HG03108 (cell line): ENCODE measurements around the gene CAVIN4.

ENCODE experiments used
- ATAC-seq: cut with Tn5 transposase; IDR thresholded peaks from one replicate; pipeline ENCODE4 v1.9.1; 2021; ENCODE audit warnings: moderate library complexity; ENCODE audit not compliant: unreplicated experiment

The CAVIN4 gene, protein sequence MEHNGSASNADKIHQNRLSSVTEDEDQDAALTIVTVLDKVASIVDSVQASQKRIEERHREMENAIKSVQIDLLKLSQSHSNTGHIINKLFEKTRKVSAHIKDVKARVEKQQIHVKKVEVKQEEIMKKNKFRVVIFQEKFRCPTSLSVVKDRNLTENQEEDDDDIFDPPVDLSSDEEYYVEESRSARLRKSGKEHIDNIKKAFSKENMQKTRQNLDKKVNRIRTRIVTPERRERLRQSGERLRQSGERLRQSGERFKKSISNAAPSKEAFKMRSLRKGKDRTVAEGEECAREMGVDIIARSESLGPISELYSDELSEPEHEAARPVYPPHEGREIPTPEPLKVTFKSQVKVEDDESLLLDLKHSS

DNA sequence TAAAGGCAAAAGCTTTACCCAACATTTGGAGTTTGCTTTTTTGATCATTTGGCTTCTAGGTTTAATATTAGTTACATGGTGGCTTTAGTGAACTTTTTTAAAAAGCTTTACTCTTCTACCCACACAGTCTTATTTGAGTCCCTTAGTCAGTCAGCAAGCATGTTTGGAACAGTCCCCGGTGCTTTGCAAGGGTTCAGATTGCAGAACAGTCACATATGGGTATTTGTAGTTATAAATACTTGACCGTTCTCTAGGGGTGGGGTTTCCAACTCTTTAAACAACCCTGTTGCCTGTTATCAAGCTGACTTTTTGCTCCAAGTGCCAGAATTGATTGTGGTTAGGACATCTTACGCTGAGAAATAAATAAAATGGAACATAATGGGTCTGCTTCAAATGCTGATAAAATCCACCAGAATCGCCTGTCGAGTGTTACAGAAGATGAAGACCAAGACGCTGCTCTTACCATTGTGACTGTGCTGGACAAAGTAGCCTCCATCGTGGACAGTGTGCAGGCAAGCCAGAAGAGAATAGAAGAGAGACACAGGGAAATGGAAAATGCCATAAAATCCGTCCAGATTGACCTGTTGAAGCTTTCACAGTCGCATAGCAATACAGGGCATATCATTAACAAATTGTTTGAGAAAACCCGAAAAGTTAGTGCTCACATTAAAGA lies at the start of gene CAVIN4:
CAVIN4 (plus strand) TSS at position 304 of the 673 bp plus-strand sequence; CDS start at position 369, 65 bp downstream.
- ATAC-seq: no peak

DNA sequence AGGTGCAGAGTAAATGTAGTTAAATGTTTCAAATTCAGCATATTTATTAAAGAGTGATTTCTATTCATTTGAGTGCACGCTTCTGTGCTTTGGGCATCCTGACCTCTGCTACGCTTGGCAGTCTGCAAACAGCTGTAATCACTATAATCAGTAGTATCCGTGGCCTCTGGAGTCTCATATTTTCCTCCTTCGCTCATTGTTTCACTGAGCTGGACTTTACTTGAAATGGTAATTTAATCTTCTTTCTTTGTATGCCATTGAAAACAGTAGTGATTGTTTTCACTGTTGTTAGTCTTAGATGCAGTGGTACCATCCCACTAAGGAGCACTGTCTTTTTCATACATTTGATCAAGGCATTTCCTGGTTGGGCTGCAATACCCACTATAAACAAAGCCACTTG lies 43.5 kb upstream of the CAVIN4 start:
- ATAC-seq: no peak

DNA sequence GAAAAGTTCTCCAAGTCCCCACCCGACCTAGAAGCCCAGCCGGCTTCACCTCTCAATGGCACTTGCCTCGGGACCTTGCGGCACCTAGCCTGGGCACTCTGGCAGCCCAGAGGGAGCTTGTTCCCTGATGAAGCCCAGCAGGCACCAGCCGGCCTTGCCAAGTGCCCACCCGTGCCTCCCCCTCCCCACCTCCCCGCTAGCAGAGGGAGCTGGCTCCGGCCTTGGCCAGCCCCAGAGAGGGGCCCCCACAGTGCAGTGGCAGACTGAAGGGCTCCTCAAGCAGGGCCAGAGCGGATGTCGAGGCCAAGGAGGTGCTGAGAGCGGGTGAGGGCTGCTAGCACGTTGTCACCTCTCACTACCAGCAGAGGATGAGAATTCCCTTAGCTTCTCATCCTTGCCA lies 37.6 kb upstream of the CAVIN4 start:
- no peak for ATAC-seq

DNA sequence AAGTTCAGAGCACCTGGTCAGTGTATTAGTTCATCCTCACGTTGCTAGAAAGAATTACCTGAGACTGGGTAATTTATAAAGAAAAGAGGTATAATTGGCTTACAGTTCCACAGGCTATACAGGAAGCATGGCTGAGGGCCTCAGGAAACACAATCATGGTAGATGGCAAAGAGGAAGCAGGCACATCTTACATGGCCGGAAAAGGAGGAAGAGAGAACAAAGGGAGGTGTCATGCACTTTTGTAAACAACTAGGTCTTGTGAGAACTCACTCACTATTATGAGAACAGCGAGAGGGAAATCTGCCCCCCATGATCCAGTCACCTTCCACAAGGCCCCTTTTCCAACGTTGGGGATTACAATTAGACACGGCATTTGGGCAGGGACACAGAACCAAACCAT lies 28.8 kb upstream of the CAVIN4 start:
- ATAC-seq: no peak

DNA sequence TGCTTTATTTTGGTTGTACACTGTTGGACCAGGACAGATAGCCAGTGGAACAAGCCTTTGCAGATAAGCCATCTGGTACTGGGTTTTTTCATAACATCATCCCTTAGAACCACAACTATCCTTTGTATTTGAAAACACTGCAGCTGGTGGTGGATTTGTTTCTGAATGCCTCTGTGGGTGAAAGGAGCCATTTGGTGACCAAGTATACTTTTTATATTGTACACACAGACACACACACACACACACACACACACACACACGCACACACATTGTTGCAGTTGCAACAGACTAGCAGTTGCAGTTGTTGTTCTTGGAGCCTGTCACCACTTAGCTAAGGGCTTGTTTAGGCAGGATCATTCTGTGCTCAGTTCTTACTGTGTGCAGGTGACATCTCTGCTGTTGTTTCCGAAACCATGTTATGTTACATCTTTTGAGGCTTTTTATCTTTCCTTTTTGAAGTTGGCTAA lies 22.9 kb upstream of the CAVIN4 start:
- ATAC-seq: no peak

DNA sequence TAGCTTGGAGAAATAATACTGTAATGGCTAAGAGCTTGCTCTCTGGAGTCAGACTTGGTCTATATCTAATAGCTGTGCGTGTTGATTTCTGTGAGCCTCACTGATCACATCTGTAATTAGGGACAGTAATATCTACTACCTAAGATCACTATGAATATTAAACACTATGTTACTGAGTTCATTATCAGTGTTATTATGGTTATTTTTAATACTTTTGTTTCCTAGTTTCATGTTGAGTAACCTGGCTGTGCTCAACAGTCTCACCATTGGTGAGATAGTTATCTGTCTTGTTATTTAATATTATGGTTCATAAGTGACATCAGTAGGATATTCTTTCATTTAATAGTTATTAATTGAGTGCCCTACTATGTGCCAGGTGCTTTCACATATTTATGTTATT lies 22.4 kb upstream of the CAVIN4 start:
- ATAC-seq: no peak

DNA sequence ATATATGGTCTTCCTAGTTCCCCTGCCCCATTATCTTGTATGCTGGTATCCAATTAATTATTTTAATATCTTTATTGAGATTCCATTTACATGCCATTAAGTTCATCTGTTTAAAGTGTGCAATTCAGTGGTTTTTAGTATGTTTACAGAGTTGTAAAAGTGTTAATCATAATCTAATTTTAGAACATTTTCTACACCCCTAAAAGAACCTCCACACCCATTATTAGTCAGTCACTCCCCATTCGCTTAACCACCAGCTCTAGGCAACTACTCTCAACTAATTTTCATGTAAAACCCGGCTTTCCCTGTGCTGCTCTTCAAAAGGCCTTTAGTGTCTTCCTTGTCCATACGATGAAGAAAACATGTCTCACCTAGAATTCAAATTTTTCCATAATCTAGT lies 20.8 kb upstream of the CAVIN4 start:
- no peak for ATAC-seq

DNA sequence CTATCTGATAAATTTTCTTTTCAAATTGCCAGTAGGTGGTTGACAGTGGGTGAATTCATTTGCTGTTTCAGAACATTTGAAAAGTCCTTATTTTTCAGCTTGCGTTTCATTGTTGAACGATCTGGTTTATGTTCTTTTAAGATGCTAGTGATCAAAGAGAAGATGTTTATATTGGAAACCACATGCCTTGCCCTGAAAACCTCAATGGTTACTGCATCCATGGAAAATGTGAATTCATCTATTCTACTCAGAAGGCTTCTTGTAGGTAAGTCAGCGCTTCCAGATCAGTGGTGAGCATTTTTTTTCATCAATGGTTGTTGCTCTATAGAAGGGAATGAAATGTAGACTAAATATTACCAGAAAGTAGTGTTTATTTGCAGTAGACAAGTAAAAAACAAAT lies 16.6 kb upstream of the CAVIN4 start:
- no peak for ATAC-seq

DNA sequence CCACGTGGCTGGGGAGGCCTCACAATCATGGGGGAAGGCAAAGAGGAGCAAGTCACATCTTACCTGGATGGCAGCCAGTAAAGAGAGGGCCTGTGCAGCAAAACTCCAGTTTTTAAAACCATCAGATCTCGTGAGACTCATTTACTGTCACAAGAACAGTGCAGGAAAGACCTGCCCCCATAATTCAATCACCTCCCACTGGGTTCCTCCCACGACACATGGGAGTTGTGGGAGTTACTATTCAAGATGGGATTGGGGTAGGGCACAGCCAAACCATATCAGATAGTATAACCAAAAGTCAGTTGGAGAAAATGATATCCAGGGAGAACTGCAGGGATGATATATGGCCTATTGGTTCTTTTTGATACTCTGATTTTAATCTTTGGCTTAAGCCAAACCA lies 10.0 kb upstream of the CAVIN4 start:
- ATAC-seq: no peak

DNA sequence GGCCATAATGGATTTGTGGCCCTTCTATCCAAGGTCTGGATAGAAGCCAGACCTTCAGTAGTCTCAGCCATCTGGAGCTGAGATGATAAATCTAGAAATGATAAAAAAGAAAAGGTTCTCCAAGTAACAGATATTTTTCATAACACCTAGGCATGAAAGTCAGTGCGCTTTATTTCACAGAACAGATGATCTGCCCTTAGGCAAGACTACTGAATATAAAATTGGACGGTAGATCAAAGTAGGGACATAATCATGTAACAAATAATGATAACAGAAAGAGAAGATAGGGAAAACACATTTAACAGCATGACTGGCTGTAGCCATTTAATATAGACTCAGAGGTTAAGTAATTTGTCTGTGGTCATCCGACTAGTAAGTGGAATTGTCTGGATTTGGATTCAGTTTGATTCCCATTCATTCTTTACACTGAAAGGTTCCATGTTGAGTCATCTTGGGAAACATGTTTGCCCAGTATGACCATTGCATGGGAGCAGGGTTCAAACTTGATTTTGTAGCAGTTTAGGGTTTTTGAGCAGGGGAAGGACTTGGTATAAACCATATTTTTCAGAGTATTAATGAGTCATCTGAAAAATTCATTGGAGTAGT lies 4.1 kb upstream of the CAVIN4 start:
- ATAC-seq: no peak

DNA sequence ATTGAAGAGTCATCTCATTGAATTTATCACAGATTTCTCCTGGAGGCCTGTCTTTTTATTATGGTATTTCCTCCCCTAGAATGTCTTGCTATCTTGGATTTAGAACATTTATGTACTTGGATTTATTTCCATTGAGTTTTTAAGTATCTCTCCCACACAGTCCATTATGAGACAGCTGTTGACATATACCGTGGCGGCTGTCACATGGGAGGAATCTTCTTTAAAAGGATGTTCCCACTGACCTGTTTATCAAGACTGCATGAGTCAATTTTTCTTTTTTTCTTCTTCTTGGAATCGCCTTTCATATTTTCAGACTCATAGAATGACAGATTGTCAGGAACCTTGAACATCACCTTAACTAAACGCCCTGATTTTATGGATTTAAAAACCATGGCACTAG lies 2.9 kb upstream of the CAVIN4 start:
- no peak for ATAC-seq

DNA sequence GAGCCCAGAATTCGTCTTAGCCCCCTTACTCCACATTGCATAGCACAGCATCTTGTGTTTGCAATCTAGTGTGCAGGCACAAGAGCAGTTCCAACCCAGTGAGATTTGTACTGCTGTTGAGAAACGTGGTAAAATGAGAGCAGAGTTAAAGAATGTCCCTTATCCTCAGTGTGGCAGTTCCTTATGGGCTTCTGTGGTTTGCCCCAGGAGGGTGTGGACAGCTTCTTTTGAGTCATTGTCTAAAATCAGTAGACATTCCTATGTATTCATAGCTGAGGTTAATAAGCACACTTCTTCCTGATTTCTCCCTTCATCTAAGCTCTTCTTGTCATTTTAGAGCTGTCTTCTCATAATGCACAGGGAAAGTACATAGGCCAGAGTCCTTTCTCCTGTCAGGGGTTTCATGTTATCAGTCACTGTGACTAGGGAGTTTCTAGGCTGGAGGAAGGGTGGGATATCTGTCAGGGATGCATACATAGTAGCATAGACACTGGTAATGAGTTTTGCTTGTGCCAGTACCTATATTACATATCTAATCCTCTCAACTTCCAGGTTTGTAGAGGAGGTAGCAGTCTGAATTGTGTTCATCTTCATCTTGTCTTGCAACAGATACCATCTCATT lies 2.0 kb upstream of the CAVIN4 start:
- no peak for ATAC-seq

DNA sequence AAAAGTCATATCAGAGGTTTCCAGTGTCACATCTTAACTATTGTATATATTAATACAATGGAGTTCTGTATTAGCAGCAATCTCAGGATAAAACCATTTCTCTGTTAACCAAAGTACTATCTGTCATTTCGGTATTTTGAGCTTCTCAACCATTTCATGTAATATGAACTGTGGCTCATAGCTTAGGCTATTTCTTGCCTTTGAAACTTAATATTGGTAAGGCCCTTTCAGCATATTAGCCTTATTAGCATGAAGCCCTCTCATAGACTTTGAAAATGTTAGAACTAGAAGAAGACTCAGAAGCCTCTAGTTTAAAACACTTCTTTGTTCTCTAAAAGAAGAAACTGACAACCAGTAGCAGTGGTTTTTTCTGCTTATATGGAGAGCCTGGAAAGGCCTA lies 731 bp downstream of the CAVIN4 start:
- no peak for ATAC-seq

DNA sequence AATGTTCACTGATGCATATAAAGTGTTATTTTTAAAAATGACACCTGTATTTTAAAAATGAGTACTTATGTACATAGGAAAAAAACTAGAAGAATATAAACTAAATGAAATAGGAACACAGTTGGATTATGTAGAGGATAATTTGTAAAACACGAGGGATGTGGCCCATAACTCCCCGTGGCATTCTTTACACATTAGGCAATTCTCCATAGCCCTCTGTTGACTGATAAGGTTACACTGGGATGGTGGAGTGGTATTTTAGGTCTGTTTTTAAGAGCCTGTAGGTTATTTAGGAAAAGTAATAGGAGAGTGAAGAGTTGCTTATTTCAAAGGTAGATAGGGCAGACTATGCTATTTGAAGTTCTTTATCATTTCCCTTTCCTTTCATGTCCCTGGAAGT lies 1.8 kb downstream of the CAVIN4 start:
- ATAC-seq: no peak

DNA sequence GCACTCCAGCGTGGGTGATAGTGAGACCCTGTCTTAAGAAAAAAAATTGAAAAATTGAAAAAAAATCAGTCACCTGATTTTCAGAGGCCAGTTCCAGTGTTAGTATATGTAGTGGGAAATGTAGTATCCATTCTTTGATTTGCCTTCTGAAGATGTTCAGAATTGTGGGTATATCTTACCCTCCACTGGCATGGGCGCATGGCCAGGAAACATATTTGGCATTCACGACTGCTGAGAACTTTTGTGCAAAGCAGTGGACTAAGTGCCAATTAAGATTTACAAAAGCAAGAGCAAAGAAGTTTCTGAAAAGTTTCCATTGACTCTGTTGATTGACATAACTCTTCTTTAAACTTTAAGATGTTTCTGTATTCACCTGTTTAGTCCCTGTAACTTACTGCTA lies 2.4 kb downstream of the CAVIN4 start:
- no peak for ATAC-seq

DNA sequence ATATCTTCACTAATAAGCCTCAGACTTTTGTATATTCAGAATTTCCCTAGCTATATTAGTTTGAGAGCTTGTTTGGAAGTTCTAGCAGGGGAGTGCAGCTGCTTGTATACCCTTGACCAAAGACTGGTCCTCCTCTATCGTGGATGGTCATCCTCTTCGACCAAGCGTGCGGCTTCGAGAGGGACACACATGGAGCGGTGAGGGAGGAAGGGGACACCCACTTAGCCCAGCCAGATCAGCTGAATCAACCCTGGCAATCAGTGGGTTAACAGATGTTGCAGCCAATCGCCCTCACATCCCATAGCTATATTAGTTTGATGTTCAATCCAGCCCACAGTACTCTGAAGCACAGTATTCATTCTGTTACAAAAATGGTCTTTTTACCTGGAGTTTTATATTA lies 3.2 kb downstream of the CAVIN4 start:
- no peak for ATAC-seq

DNA sequence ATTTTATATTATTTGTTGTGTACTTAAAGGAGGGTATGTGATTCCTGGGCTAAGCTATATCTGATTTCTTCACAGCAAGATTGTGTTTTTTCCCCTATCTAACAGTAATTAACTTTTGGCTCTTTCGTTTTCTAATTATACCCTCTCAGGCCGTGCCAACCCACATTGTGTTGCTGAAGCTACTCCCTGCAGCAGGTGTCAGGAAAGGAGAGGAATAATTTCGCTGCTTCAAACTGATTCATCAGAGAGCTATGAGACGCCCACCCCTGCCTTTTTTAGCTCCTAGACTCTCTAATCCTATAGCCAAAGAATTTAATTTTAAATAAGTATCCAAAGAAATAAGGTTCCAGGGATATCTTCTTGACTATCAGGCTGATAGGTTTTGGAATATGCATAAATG lies 3.8 kb downstream of the CAVIN4 start:
- no peak for ATAC-seq

DNA sequence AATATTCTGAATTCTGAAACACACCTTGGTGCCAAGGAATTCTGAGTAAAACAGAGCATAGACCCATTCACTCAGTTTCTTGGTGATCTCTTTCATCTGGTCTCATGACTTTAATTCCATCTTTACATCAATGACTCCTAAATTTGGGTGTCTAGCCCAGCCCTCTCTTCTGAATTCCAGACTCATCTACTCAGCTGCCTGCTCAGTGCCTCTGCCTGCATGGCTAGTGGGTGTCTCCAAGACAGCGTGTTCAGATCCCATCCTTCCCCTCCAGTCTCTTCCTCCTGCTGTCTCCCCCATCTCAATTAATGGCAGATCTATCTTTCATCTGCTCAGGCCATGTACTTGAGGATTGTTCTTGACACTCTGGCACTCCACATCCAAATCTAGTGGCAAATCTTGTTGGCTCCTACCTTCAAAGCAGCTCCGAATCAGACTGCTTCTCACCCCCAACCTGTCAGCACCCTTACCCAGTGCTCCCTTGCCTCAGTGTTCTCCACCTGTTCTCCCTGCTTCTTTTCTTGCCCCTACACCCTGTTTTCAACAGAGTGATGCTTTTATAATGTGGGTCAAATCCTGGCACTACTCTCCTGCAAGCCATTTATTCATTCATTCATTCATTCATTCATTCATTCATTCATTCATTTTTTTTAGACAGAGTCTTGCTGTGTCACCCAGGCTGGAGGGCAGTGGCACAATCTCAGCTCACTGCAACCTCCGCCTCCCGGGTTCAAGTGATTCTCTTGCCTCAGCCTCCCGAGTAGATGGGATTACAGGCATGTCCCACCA lies 5.3 kb downstream of the CAVIN4 start:
- no peak for ATAC-seq

DNA sequence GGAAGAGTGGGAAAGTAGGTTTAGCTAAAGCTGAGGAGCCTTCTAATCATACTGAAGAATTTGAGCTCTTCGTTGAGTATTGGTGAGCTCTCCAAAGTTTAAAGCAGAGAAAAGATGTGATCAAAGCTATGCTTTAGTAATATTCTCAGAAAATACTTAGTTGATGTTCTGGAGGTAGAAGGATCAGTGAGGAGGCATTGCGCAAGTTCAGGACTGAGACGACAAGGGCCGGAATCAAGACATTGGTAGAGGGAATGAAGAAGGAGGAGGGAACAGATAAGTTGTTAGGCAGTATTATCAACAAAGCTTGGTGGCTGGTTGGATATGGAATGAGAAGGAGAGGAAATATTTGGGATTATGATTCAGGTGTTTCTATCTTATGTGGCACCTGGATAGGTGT lies 7.1 kb downstream of the CAVIN4 start:
- no peak for ATAC-seq

DNA sequence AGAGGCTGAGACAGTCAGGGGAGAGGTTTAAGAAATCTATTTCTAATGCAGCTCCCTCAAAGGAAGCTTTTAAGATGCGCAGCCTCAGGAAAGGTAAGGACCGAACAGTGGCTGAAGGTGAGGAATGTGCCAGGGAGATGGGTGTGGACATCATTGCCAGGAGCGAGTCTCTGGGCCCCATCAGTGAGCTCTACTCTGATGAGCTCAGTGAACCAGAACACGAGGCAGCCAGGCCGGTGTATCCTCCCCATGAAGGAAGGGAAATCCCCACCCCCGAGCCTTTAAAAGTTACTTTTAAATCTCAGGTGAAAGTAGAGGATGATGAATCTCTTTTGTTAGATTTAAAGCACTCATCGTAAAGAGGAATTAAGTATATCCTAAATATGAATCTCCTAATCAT lies 8.2 kb downstream of the CAVIN4 start:
- ATAC-seq: no peak

DNA sequence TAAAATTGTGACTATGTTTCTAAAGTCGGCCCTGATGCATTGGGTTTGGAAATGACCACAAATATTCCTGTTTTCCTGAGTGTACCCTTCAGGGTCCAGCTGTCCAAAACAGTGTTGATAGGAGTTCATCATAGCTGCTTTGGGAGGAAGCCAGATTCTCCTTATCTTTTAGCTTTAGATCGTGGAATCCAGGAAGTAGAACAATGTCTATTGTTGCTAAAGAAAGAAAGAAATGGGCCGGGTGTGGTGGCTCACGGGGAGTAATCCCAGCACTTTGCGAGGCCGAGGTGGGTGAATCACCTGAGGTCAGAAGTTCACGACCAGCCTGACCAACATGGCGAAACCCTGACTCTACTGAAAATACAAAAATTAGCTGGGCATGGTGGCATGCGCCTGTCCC lies 9.5 kb downstream of the CAVIN4 start:
- ATAC-seq: no peak
